Skeletal muscle tissue (tissue), 4 donors: ENCODE data around the gene RRBP1. TPM values are rescaled to one million over a fixed set of nuclear protein-coding genes. Genes with fewer than 3 reads are reported as not detected.

Experiments used
- H3K27ac ChIP-seq: one replicate; pipeline ENCODE4 v1.7.0; 2013; ENCODE audit warnings: mild to moderate bottlenecking, low read depth, low read length, inconsistent platforms
- H3K27me3 ChIP-seq, 3 donors: one replicate each; pipeline ENCODE4 v1.7.0; 2013; ENCODE audit warnings: low read length in 3 of 3; ENCODE audit not compliant: control insufficient read depth in 3 of 3, insufficient read depth in 3 of 3
- H3K36me3 ChIP-seq, 3 donors: one replicate each; pipeline ENCODE4 v1.7.0; 2013; ENCODE audit warnings: low read length in 3 of 3; ENCODE audit not compliant: control insufficient read depth in 3 of 3, insufficient read depth in 3 of 3
- H3K4me1 ChIP-seq, 3 donors: one replicate each; pipeline ENCODE4 v1.7.0; 2013; ENCODE audit warnings: low read length in 3 of 3, mild to moderate bottlenecking in 3 of 3; ENCODE audit not compliant: control insufficient read depth in 3 of 3, insufficient read depth in 3 of 3
- H3K4me3 ChIP-seq, 3 donors: one replicate each; pipeline ENCODE4 v1.7.0; 2013; ENCODE audit warnings: low read length in 3 of 3
- H3K9ac ChIP-seq, 3 donors: one replicate each; pipeline ENCODE4 v1.7.0; 2013; ENCODE audit warnings: low read length in 3 of 3, mild to moderate bottlenecking in 3 of 3, moderate library complexity in 2 of 3, low read depth in 1 of 3
- H3K9me3 ChIP-seq, 3 donors: one replicate each; pipeline ENCODE4 v1.7.0; 2013; ENCODE audit warnings: low read length in 3 of 3; ENCODE audit not compliant: control insufficient read depth in 3 of 3
- total RNA-seq: library from RNA; depleted of rRNA; stranded (reverse); fragments of >200 nt; gene quantifications from one replicate; pipeline ENCODE4 v1.2.3, GENCODE V29; 2014
- donor health status: Osteomylitis.

The RRBP1 gene
- total RNA-seq: 76.2 TPM

GRCh38 chr20:17682103-17682888 lies at the start of gene RRBP1:
RRBP1 (minus strand) TSS chr20:17682242; CDS start chr20:17660507, 21,735 bp downstream.
- H3K4me1 ChIP-seq: peaks cover 12 to 15% (median 14%) of the 10 kb centered on the region in 3 donors
- H3K27me3 ChIP-seq: peaks cover 0 to 3% (median 3%) of the 10 kb centered on the region in 3 donors
- H3K9me3 ChIP-seq: peaks cover 0 to 3% (median 3%) of the 10 kb centered on the region in 3 donors
- peak within 1 kb of the TSS; percentile 54 to 86 (median 81) for H3K4me3 ChIP-seq
- H3K9ac ChIP-seq: peak within 1 kb of the TSS; percentile 68 to 80 (median 78)
- peaks cover 0 to 4% (median 2%) of the 10 kb centered on the region in 3 donors for H3K36me3 ChIP-seq
- peak within 1 kb of the TSS; percentile 76 for H3K27ac ChIP-seq

DNA sequence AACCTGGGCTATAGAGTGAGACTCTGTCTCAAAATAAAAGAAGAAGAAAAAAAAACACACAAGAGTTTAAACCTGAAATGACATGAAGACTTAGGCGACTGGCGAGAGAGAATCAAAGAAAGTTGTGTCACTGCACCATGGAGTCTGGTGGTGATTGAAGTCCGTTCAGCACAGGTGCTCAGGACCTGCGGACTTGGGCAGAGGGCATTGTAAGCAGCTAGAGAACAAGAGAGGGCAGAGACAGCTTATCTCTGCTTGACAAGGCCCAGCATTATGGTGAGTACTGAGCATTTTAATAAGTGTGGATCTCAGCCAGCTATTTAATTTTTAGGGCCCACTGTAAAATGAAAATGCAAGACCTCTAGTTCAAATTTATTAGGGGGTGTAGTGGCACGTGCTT lies 49.2 kb upstream of the RRBP1 start:
- Histone ChIP-seq H3K4me3 (no peak overlapping the region), H3K9me3 (peaks cover 0 to 3% (median 0%) of the 10 kb centered on the region in 3 donors), H3K9ac (no peak overlapping the region), H3K27me3 (no peaks in the 10 kb centered on the region), H3K36me3 (no peaks in the 10 kb centered on the region), H3K27ac (no peak overlapping the region), H3K4me1 (no peaks in the 10 kb centered on the region)

DNA sequence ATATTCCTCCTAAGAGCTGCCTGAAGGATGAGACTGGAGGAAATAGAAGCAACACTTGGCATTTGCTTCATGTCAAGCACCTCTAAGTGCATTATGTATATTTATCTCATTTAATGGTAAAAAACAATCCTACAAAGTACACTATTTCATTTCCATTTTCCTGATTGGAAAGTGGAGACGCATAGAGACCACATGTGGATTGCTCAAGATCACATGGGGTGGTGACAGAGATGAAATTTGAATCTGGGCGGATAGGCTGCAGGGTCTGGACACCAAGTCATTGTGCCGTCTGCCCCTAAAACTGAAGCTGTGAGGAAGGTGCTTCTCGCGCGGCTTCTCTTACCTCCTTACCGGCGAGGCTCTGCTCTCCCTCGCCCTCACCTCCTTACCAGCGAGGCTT lies 48.0 kb upstream of the RRBP1 start:
- Histone ChIP-seq H3K27ac (no peak overlapping the region), H3K27me3 (no peaks in the 10 kb centered on the region), H3K9me3 (no peaks in the 10 kb centered on the region), H3K4me1 (no peaks in the 10 kb centered on the region), H3K36me3 (no peaks in the 10 kb centered on the region), H3K9ac (no peak overlapping the region), H3K4me3 (no peak overlapping the region)

DNA sequence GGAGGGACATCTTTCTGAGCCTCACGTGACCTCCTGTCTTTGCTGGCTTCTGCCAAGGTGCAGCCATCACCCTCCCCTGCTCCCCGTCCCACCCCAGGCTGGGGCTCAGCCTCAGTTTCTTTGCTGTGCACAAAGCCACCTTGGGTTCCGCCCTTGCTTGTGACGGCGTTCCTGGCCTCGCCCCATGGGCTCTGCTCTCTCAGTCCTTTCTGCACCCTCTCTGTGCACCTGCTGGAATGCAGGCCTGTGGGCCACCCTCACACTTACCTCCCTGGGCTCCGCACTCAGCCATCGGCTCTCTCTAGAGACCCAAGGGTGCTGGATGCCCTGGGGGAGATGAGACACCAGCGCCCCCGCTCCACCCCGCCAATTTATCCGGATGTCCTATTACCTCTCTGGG lies 46.0 kb upstream of the RRBP1 start:
- H3K9ac ChIP-seq: no peak overlapping the region
- H3K27me3 ChIP-seq: no peaks in the 10 kb centered on the region
- no peaks in the 10 kb centered on the region for H3K36me3 ChIP-seq
- no peaks in the 10 kb centered on the region for H3K9me3 ChIP-seq
- H3K27ac ChIP-seq: no peak overlapping the region
- no peak overlapping the region for H3K4me3 ChIP-seq
- no peaks in the 10 kb centered on the region for H3K4me1 ChIP-seq

GRCh38 chr20:17727351-17727750 lies 45.3 kb upstream of the RRBP1 start:
- Histone ChIP-seq H3K27me3 (no peaks in the 10 kb centered on the region), H3K9me3 (no peaks in the 10 kb centered on the region), H3K36me3 (no peaks in the 10 kb centered on the region), H3K4me3 (no peak overlapping the region), H3K27ac (no peak overlapping the region), H3K4me1 (no peaks in the 10 kb centered on the region), H3K9ac (no peak overlapping the region)

DNA sequence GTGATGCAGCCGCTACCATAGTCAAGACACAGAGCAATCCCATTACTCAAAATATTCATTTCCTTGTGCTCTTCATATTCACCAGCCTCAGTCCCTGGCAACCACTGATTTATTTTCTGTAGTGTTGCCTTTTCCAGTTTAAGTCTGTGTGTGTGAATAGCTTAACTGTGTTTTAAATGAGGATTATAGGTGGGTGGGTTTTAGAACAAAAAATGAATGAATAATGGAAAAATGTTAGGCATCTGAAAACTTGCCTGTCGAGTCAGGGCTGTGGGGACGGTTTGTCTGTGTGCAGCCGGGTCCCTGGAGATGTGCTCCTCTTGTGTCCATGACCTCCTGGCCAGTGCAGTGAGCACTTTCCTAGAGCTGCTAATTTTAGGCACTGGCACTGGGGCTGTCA lies 44.9 kb upstream of the RRBP1 start:
- no peaks in the 10 kb centered on the region for H3K4me1 ChIP-seq
- H3K27ac ChIP-seq: no peak overlapping the region
- H3K9me3 ChIP-seq: no peaks in the 10 kb centered on the region
- no peak overlapping the region for H3K9ac ChIP-seq
- H3K36me3 ChIP-seq: no peaks in the 10 kb centered on the region
- no peaks in the 10 kb centered on the region for H3K27me3 ChIP-seq
- H3K4me3 ChIP-seq: no peak overlapping the region

- Histone ChIP-seq H3K4me3 (no peak overlapping the region), H3K27ac (no peak overlapping the region), H3K4me1 (no peaks in the 10 kb centered on the region), H3K9ac (no peak overlapping the region), H3K27me3 (no peaks in the 10 kb centered on the region), H3K36me3 (no peaks in the 10 kb centered on the region), H3K9me3 (no peaks in the 10 kb centered on the region)
Observed at GRCh38 chr20:17725094-17725835, 43.2 kb upstream of the RRBP1 start.

DNA sequence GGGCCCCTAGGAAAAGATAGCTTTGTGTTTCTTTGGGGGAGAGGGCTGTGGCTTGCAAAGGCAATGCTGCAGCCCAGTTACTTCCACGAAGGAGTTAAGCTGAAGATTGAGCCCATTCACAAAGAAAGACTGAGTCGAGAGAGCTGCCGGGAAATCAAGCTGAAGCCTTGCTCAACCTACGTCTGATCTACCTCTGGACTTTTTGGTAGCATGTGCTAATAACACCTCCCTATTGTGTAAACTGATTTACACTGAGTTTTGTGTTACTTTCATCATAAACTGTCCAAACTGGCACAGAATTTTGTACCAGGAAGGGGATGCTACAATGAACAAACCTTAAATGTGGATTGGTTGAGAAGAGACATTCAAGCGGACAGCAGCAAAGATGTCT lies 41.3 kb upstream of the RRBP1 start:
- no peaks in the 10 kb centered on the region for H3K27me3 ChIP-seq
- no peaks in the 10 kb centered on the region for H3K4me1 ChIP-seq
- H3K9me3 ChIP-seq: no peaks in the 10 kb centered on the region
- no peak overlapping the region for H3K27ac ChIP-seq
- H3K4me3 ChIP-seq: no peak overlapping the region
- no peaks in the 10 kb centered on the region for H3K36me3 ChIP-seq
- H3K9ac ChIP-seq: no peak overlapping the region

- Histone ChIP-seq H3K9ac (no peak overlapping the region), H3K27ac (no peak overlapping the region), H3K4me1 (no peaks in the 10 kb centered on the region), H3K4me3 (no peak overlapping the region), H3K36me3 (no peaks in the 10 kb centered on the region), H3K27me3 (no peaks in the 10 kb centered on the region), H3K9me3 (no peaks in the 10 kb centered on the region)
Observed at GRCh38 chr20:17722493-17723300, 40.7 kb upstream of the RRBP1 start.
